HAP-1 (cell line): ENCODE data around the gene LUC7L3.
"Not testable (repeated sequence)": the region's sequence is repeated elsewhere in the genome, so short reads cannot be mapped to it uniquely, and the experiment has no call there.

Experiments used
- DNase-seq, 2 experiments: peaks; one replicate each; pipeline ENCODE4 v3.0.0-alpha.2; 2016 to 2020; ENCODE audit warnings: low spot score in 2 of 2
- H3K27me3 ChIP-seq: fragments of 250-450 bp; sonication (Bioruptor Pico); 2 replicates; pipeline ENCODE4 v1.5.1; 2020; ENCODE audit warnings: low read depth, mild to moderate bottlenecking, moderate library complexity
- H3K36me3 ChIP-seq: fragments of 250-450 bp; sonication (Bioruptor Pico); replicated peaks from 2 replicates; pipeline ENCODE4 v1.5.1; 2020; ENCODE audit warnings: mild to moderate bottlenecking
- H3K4me1 ChIP-seq: fragments of 250-450 bp; sonication (Bioruptor Pico); 2 replicates; pipeline ENCODE4 v1.5.1; 2020; ENCODE audit warnings: mild to moderate bottlenecking
- H3K4me3 ChIP-seq: fragments of 250-450 bp; sonication (Bioruptor Pico); 2 replicates; pipeline ENCODE4 v1.5.1; 2020; ENCODE audit warnings: mild to moderate bottlenecking, moderate library complexity
- H3K9me3 ChIP-seq: fragments of 250-450 bp; sonication (Bioruptor Pico); 2 replicates; pipeline ENCODE4 v1.5.1; 2020; ENCODE audit warnings: mild to moderate bottlenecking, moderate library complexity
- in situ Hi-C: fragments of 300-500 bp; cut with MboI; formaldehyde crosslinking; loops from 3 replicates; pipeline ENCODE4 v1.14.3; 2020; ENCODE audit warnings: low sequenced_read_pairs, inconsistent platforms, mixed read lengths

LUC7L3 gene

DNA sequence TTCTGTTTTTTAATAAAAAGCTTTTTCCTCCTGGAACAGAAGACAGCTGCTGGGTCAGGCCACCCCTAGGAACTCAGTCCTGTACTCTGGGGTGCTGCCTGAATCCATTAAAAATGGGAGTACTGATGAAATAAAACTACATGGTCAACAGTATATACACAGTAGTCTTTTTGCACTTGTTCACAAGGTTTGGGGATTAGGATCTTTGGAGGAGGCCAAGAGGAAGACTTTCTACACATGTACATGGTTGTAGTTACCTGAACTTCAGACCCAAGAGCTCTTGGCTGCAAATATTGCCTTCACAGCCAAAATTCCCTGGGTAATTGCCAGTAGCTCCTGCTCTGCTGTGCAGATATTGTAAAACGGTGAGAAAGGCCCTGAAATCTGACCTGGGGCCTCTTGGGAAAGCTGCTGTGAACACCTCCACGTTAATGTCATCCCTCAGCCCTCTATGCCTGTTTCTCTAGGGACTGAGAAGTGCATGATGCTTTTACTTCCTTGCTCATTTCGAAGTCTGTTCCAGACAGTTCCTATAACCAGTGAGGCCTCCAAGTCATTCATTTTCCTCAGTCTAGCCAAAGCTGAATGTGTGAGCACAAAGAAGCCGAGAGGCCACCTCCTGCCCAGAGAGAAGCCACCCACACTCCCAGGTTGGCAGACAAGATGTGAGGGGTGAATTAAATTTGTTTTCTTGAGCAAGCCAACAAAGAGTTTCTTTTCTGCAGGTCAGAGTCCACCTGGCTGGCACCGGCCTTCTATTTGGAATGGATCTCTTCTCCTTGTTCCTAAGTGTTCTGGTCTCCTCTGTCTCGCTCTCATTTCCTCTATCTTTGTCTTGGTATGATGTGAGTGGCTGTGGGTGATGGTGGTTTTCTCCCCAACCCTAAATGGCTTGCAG, 27.6 kb upstream of the LUC7L3 start:
- Histone ChIP-seq H3K4me3 (no peak overlapping the region), H3K9me3 (no peaks in the 10 kb centered on the region), H3K27me3 (no peaks in the 10 kb centered on the region), H3K4me1 (no peaks in the 10 kb centered on the region), H3K36me3 (peaks cover 42% of the 10 kb centered on the region)
- no peak for DNase-seq
- in situ Hi-C loops, result no loop called here

DNA sequence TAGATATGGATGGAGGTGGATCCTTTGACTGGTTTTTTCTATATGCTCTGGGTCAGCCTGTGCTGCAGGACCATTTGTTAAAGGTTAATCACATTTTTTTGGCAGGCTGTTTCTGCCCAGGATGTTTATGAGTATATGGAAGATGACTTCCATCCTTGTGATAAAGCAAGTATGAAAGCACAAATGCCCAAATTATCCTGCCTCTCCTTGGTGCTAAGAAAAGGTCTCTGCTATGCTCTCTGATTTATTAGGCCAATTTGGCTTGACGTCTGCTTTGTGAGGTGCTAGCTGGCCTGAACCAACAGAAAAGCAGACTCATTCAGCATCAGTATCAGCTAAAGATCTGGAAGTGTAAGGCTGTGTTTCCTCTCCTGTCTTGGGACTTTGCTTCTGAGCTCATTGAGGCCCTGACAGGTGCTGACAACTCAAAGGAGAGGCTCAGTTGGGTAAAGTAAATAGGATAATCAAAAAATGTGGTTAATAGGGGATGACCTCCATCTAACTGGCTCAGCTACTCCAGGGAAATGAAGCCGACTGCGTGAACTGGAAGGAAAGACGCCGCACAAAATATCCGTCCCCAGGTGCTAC, 26.9 kb upstream of the LUC7L3 start:
- no peaks in the 10 kb centered on the region for H3K27me3 ChIP-seq
- H3K36me3 ChIP-seq, result peaks cover 49% of the 10 kb centered on the region
- H3K4me1 ChIP-seq, result no peaks in the 10 kb centered on the region
- in situ Hi-C loops, result no loop called here
- DNase-seq, result no peak
- H3K4me3 ChIP-seq, result no peak overlapping the region
- no peaks in the 10 kb centered on the region for H3K9me3 ChIP-seq

DNA sequence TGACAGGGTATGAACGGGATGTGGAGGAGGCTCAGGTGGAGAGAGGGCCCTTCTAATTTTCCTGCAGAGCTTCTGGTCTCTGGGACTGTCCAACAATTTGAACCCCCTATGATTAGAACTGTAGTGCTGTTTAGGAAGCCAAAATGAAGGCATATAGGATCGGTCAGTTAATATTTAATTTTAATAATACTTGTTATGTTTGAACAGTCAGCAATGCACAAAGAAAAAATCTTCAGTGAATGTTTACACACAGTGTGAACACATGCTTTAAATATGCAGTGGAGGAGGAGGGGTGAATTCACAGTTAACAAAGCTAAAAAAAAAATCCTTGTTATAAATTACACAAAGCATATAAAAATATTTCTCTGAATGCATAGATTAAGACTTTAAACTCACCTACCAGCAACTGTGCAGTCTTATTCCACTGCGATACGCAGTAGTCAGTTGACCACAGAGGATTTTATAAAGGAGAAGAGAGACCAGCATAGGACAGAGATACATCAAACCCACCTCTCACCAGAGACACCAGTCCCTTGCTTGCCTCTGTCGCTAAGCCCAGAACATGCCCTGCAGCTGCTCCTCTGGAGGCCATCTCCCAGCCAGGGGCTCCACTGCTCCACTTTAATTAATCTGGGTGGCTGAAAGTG, 26.2 kb upstream of the LUC7L3 start:
- H3K36me3 ChIP-seq, result peaks cover 55% of the 10 kb centered on the region
- H3K4me3 ChIP-seq, result no peak overlapping the region
- no peaks in the 10 kb centered on the region for H3K9me3 ChIP-seq
- in situ Hi-C loops, result no loop called here
- no peaks in the 10 kb centered on the region for H3K27me3 ChIP-seq
- no peak for DNase-seq
- H3K4me1 ChIP-seq, result no peaks in the 10 kb centered on the region

DNA sequence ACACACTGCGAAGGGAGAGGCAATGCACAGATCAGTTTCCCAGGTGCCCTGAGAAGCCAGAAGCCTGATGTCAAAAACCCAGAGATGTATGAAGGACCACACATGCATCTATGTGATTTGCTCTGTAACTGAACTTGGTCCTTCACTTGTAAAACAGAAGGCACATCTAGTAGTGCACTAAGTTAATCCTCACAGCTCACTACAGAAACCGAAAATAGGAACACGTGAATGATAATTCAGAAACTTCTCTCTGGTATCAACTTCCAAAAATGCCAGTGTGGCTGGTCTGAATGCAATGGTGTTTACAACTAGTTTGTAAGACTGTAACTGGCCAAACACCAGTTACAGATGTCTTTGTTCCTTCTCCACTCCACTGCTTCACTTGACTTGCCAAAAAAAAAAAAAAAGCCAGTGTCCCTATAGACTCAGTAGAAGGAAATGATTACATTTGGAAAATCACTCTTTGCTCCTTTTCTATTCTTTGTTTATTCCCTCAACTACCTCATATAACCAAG, 23.0 kb upstream of the LUC7L3 start:
- no peak overlapping the region for H3K4me3 ChIP-seq
- no peak for DNase-seq
- in situ Hi-C loops, result loop anchor here (5.0 kb wide), 1 partner anchor 149 kb away; the partner anchor contains the start of gene SPATA20
- no peaks in the 10 kb centered on the region for H3K9me3 ChIP-seq
- peaks cover 82% of the 10 kb centered on the region for H3K36me3 ChIP-seq
- H3K4me1 ChIP-seq, result no peaks in the 10 kb centered on the region
- no peaks in the 10 kb centered on the region for H3K27me3 ChIP-seq

DNA sequence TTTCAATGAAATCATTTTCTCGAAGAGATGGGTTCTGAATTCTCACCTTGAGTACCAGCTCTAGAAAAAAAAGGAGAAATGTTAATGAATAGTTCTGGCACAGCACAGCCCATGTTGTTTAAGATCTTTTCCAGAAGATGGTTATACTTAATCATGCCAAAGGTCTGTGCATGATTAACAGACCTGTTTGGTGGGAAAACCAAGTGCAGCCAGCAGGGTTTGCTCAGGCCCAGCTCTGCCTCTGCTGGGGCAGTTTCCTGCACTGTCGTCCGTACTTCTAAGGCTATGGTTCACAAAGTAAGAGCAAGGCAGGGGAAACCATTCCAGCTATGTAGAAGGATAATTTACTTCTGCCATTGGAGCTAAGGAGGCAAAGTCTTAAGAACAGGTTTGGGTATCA, 22.3 kb upstream of the LUC7L3 start:
- H3K36me3 ChIP-seq, result peaks cover 86% of the 10 kb centered on the region
- no peaks in the 10 kb centered on the region for H3K4me1 ChIP-seq
- in situ Hi-C loops, result loop anchor here (5.0 kb wide), 1 partner anchor 150 kb away; the partner anchor contains the start of gene SPATA20

DNA sequence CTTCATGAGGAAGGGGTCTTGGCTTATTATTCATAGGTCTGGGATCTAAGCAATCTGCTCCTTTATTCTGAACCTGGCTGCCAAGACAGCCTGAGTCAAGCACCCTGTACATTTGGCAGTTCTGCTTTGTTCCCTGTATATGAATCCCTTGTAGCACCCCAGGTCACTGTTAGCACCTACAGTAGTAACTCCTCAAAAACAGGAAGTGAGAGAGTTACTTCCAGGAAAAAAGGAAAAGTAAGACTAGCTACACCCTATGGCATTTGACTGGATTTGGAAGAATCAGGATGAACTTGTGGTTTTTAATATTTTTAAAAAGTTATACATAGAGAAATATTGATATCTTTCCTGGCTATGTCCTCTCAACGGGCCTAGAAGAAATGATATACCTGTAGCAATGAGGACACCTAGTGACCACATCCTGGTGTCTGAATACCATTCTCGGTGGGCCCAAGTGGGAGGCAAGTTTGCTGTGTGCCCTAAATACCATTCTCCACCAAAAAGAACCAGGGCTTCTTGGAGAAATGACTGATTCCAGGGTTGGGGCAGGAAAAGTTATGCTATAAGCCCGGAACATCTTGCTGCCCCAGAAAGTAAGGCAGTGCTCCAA, 21.6 kb upstream of the LUC7L3 start:
- in situ Hi-C loops, result loop anchor here (5.0 kb wide), 1 partner anchor 150 kb away; the partner anchor contains the start of gene SPATA20
- H3K4me1 ChIP-seq, result no peaks in the 10 kb centered on the region
- H3K4me3 ChIP-seq, result no peak overlapping the region
- no peak for DNase-seq
- no peaks in the 10 kb centered on the region for H3K9me3 ChIP-seq
- no peaks in the 10 kb centered on the region for H3K27me3 ChIP-seq
- H3K36me3 ChIP-seq, result peaks cover 83% of the 10 kb centered on the region

More for the DNA sequence above, 22.3 kb upstream of the LUC7L3 start:
- Histone ChIP-seq H3K27me3 (no peaks in the 10 kb centered on the region), H3K9me3 (no peaks in the 10 kb centered on the region), H3K4me3 (no peak overlapping the region)
- DNase-seq, result no peak

DNA sequence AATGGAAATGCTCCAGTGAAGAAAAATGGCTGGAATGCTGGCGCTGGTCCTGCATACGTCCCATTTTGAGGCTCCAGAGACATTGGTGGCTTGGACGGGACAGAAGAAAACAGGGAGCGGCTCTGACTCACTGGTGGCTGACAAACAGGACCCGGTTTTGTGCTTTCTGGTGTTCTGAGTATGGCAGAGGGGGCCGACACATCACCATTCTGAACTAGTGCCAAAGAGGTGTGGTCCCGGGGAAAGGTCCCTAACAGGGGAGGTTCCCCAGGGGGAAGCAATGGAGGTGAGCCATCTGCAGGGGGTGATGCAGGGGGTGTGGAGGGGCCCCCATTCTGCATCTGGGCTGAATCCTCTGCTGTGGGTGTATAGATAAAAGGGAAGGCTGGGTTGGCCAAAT, 20.0 kb upstream of the LUC7L3 start:
- no peak overlapping the region for H3K4me3 ChIP-seq
- in situ Hi-C loops, result loop anchor here (5.0 kb wide), 1 partner anchor 152 kb away; the partner anchor contains the start of gene SPATA20
- no peaks in the 10 kb centered on the region for H3K27me3 ChIP-seq
- no peaks in the 10 kb centered on the region for H3K9me3 ChIP-seq
- no peak for DNase-seq
- H3K4me1 ChIP-seq, result peaks cover 8% of the 10 kb centered on the region; the same call in 1 of the 2 replicates
- H3K36me3 ChIP-seq, result peaks cover 84% of the 10 kb centered on the region

DNA sequence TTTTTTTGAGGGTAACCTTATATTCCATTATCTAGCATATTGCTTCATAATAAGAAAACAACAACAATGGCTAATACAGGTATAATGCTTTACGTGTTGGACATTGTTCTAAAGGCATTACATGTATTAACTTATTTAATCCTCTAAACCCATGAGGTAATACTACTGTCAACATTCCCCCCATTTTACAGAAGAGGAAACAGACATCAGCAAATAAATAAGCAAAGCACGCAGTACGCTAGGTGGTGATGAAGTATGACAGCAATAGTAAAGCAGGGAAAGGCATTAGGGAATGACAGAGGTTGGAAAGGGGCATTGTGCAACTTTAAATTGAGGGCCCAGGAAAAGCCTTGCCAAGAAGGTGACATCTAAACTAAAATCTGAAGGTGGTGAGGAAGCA, 16.2 kb upstream of the LUC7L3 start:
- in situ Hi-C loops, result no loop called here
- Histone ChIP-seq H3K36me3 (peaks cover 51% of the 10 kb centered on the region), H3K4me1 (peaks cover 11% of the 10 kb centered on the region), H3K4me3 (no peak overlapping the region), H3K27me3 (no peaks in the 10 kb centered on the region), H3K9me3 (no peaks in the 10 kb centered on the region)
- DNase-seq, result no peak

DNA sequence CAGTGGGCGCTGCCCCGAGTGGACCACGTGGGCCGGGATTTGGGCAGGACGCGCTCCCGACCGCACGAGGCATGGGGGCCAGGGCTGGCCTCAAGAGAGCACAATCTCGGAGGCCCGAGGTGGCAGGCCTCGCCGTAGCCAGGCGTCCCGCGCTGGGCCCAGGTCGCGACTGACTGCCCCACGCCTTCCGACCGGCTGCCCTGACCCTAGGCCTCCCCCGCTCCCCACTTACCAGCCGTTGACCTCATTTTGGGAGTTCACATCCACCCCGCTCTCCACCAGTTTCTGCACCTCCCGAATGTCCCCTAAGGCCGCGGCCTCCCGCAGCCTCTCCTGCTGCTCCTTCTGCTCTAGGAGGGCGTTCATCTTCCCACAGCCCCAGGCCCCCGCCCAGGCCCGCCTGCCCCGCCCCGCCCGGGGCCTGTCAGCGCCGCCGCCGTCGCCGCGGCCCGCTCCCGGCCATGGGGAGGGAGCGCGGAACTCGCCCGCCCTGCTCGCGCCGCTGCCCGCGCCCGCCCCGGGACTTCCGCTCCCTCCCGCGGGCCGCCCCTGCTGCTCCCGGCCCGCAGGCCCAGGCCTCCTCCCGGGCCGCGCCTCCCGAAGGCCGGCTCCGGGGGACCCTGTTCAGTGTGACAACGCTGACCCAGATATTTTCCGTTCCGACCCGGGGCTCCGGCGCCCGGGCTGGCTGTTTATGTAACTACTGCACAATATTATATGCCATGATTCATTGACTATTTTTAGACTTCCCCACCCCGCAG, 11.9 kb upstream of the LUC7L3 start, which contains the start of gene ANKRD40:
Gene ANKRD40 (minus strand): TSS at position 626 of the 761 bp plus-strand sequence. CDS start 260 bp downstream, at position 366.
- peak; percentile 80 to 89 for DNase-seq
- Histone ChIP-seq H3K9me3 (no peaks in the 10 kb centered on the region), H3K4me1 (peaks cover 37% of the 10 kb centered on the region), H3K27me3 (no peaks in the 10 kb centered on the region), H3K4me3 (peak within 1 kb of the TSS; percentile 74), H3K36me3 (peaks cover 19% of the 10 kb centered on the region)
- in situ Hi-C loops, result no loop called here

DNA sequence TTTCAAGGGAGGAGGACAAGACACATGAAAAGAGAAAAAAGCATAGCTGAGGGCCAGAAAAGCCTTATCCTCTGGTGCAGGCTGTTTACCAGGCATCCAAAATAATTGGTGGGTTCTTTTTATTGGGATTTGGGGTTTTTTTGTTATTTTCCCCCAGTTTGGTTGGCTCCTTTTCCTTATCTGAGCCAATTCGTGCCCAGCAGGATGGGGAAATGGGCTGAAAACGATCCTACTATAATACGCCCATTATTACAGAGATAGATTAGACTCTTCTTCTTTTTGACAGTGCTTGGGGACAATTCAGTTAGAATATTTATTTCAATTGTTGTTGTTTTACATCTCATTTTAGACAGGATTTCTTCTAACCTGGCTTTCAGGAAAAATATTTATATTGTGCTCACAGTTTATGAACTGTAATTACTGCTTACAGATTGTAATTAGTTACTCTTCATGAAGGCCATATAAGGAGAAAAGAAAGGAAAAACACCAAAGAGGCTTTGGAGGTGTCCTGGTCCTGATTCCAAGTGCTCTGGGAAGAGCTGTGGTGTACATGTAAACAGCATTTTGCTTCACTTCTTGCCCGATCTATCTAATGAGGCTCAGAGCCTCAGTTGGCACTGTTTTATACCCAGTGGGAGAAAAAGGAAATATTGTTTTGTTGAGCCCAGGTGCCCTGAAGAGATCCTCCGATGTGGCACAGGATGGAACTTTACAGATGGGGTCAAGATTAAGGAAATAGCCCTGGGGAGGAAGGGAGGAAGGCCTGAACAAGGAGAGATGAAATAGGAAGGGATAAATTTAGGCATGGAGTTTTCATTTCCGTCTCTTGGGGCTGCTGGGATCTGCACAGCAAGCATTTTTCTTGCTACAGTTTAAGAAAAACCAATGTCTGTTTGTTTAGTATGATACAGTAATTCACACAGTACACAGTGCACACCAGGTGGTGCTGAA, 11.1 kb upstream of the LUC7L3 start:
- H3K27me3 ChIP-seq, result no peaks in the 10 kb centered on the region
- no peak for DNase-seq
- H3K36me3 ChIP-seq, result peaks cover 13% of the 10 kb centered on the region
- in situ Hi-C loops, result no loop called here
- H3K4me3 ChIP-seq, result peak overlapping the region; percentile 74
- H3K9me3 ChIP-seq, result no peaks in the 10 kb centered on the region
- H3K4me1 ChIP-seq, result peaks cover 37% of the 10 kb centered on the region

DNA sequence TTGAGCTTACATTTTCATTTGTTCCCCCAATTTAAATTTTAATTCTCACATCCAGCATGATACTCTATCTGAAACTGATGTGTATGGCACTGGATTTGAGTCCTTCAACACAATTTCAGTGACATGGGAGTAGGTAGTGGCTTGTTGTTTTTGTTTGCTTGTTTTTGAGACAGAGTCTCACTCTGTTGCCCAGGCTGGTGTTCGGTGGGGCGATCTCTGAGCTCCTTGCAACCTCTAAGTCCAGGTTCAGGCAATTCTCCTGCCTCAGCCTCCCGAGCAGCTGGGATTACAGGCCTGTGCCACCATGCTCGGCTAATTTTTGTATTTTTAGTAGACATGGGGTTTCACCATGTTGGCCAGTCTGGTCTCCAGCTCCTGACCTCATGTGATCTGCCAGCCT, 10.3 kb upstream of the LUC7L3 start:
- H3K27me3 ChIP-seq, DNase-seq, H3K9me3 ChIP-seq, in situ Hi-C loops, H3K4me3 ChIP-seq, H3K36me3 ChIP-seq: not testable (repeated sequence)
- H3K4me1 ChIP-seq, result peaks cover 29% of the 10 kb centered on the region

DNA sequence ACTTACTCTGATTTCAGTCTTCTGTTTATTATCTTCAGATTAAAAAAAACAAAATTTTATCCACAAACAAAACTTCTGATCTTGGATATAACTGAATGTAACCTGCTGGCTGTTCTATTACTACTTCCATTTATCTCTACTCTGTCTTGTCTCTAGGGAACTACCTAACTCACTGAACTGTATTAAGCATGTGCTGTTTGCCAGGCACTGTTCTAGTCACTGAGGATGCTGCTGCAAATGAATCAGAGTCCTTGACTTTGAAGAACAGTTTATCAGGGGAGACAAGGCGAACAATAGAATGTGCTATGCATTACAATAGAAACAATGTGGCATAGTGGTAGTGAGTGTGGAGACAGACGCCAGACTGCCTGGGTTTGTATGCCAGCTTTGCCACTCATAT, 9.4 kb upstream of the LUC7L3 start:
- in situ Hi-C loops, result no loop called here
- DNase-seq, result peak; percentile 36 to 43
- no peak overlapping the region for H3K4me3 ChIP-seq

More for the DNA sequence above, 9.4 kb upstream of the LUC7L3 start:
- peaks cover 29% of the 10 kb centered on the region for H3K4me1 ChIP-seq
- H3K27me3 ChIP-seq, result no peaks in the 10 kb centered on the region
- H3K9me3 ChIP-seq, result no peaks in the 10 kb centered on the region
- H3K36me3 ChIP-seq, result no peaks in the 10 kb centered on the region
